ENCODE results near the gene PPHLN1. TPM values are rescaled to one million over a fixed set of nuclear protein-coding genes. Genes with fewer than 3 reads are reported as not detected.
"Not testable (repeated sequence)": the region's sequence is repeated elsewhere in the genome, so short reads cannot be mapped to it uniquely, and the experiment has no call there.

PPHLN1 gene
- polyA plus RNA-seq, 4 donors: 58.9 to 75.7 (median 68.7) TPM

- no peak for DNase-seq (ENCODE audit: low read depth in 4 of 4, low spot score in 2 of 4)
Observed at GRCh38 chr12:42364692-42365091, 38.7 kb downstream of the PPHLN1 start.

DNA sequence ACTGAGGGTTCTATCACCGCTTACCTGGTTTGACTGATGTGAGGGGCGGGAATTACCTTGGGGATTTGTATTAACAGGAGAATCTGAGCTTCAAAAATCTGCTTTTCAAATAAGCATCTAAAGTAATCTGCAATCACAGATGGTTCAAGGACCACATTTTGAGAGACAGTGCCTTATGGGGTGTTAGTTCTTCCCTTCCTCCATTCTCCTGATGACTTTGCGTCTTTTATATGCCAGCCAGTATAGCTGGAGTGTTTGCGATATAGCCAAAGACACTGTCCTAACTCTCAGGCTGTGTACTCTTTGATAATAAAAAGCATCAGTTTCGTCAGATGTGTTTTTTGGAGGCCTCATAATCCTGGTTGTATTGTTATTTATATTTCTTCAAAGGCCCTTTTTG lies 39.5 kb downstream of the PPHLN1 start:
- DNase-seq (ENCODE audit: low read depth in 4 of 4, low spot score in 2 of 4): no peak

DNA sequence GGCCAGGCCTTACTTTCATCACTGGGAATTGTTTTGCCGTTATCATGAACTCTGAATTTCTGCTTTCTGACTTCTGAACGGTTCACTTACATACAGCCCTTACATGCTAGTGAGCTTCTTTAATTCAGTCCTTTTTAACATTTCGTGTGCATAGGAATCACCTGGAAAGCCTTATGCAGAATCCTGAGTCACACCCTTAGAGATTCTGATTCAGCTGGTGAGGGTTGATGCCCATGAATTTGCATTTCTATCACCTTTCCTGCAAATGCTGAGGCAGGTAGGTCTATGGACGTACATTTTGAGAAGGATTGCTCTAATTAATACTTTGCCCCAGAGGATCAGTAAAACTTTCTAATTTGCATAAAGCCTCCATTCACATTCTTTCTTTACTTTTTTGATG lies 44.0 kb downstream of the PPHLN1 start:
- DNase-seq (ENCODE audit: low read depth in 4 of 4, low spot score in 2 of 4): no peak

GRCh38 chr12:42372154-42372791 lies 46.3 kb downstream of the PPHLN1 start:
- DNase-seq (ENCODE audit: low read depth in 4 of 4, low spot score in 2 of 4): peak in 1 of 4 donors; percentile 25

DNA sequence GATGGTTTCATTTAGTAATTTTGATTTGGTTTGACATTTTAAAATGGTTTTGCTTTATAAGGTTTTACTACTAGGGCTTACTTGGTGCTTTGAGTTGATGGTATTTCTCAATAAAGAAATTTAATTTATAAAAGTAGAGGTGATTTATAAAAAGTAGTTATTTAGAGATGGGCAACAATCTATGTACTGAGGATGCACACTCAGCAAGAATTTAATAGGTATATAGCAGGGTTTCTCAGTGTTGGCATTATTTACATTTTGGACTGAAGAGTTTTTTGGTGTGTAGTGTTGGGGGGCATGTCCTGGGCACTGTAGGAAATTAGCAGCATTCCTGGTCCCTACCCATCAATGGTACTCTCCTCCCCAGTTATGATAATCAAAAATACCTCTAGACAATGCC lies 47.7 kb downstream of the PPHLN1 start:
- no peak for DNase-seq (ENCODE audit: low read depth in 4 of 4, low spot score in 2 of 4)

DNA sequence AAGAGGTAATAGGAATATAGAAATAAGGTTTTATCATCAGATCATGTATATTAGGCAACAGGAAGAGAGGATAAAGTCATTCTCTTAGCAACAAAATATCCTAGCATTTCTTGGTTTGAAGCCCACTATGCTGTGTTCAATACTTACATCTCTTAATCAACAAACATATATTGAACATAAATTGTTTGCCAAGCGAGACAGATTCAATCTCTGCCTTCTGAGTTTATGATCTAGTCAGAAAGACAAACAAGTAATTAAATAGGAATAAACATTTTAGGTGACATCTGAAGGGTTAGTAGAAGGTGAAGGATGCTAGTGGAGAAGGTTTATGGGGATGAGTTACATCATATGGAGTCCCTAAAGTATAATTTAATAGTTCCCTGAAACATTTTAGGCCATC lies 54.8 kb downstream of the PPHLN1 start:
- DNase-seq (ENCODE audit: low read depth in 4 of 4, low spot score in 2 of 4): no peak

GRCh38 chr12:42382013-42382696 lies 56.2 kb downstream of the PPHLN1 start:
- DNase-seq (ENCODE audit: low read depth in 4 of 4, low spot score in 2 of 4): no peak

DNA sequence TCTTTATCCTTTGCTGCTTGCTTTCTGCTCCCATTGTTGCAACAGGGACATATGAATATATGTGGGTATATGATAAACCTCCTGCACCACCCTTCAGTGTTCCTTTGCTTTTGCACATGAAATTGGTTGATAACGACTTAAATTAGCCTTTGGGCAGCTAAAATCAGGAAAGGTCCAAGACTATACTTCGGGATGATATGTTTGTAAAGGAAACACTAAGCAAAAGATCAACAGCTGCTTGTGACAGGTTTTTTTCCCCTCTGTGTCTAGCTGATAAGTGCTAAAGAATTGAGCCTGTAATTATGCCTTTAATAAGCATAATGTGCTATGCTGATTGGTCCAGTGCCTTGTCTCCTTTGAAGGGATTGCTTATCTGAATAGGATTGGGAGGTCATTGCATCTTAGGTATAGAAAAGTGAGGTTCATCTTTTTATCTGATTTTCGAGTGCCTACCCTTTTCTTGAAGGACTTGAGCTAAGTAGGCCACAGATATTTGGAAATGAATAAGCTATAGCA lies 59.4 kb downstream of the PPHLN1 start:
- no peak for DNase-seq (ENCODE audit: low read depth in 4 of 4, low spot score in 2 of 4)

GRCh38 chr12:42386308-42386707 lies 60.3 kb downstream of the PPHLN1 start:
- no peak for DNase-seq (ENCODE audit: low read depth in 4 of 4, low spot score in 2 of 4)

GRCh38 chr12:42388086-42388485 lies 62.1 kb downstream of the PPHLN1 start:
- not testable (repeated sequence) for DNase-seq (ENCODE audit: low read depth in 4 of 4, low spot score in 2 of 4)

DNA sequence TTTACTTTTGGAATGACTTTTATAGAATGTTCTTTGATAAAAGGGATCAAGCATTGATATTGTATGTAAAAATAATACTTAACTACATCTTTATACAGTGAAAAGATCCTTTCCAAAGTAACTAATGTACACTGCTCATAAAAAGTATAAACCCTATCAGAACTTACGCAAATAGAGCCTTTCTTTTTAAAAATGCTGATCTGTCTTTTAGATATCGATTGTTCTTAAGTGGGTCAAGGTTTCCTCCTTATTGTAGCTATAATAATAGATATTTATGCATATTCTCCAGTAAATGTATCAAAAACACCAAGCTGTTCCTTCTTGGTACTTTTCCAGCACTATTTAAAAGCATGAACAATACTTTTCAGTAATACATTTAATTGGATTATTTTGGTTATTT lies 68.5 kb downstream of the PPHLN1 start:
- no peak for DNase-seq (ENCODE audit: low read depth in 4 of 4, low spot score in 2 of 4)

- no peak for DNase-seq (ENCODE audit: low read depth in 4 of 4, low spot score in 2 of 4)
Observed at GRCh38 chr12:42396473-42397259, 70.7 kb downstream of the PPHLN1 start.

DNA sequence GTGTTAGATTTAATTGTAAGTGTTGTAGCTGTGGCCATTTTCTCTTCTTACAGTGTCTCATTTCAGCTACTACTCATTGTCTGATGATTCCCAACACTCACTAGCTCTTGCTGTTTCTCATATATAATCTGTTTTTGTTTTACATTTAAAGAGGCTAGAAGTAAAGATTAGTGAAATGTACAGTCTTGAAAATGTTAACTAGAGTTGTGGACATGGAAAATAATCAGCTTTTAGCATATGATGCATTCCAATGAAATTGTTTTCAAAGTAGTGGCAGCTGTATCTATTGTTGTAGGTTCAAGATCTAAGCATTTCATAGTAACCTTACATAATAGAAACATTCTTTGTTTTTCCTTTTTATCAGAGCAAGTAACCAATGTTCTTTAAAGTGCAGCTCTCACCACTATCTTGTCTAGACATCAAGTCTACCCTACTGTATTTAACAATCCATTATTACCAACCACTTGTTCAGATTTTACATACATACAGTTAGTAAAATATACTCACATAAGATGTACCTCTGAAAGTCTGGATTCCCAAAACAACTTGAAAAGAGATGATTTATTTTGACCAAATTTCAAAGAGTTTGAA lies 76.9 kb downstream of the PPHLN1 start:
- no peak for DNase-seq (ENCODE audit: low read depth in 4 of 4, low spot score in 2 of 4)

- no peak for DNase-seq (ENCODE audit: low read depth in 4 of 4, low spot score in 2 of 4)
Observed at GRCh38 chr12:42407306-42407705, 81.3 kb downstream of the PPHLN1 start.

DNA sequence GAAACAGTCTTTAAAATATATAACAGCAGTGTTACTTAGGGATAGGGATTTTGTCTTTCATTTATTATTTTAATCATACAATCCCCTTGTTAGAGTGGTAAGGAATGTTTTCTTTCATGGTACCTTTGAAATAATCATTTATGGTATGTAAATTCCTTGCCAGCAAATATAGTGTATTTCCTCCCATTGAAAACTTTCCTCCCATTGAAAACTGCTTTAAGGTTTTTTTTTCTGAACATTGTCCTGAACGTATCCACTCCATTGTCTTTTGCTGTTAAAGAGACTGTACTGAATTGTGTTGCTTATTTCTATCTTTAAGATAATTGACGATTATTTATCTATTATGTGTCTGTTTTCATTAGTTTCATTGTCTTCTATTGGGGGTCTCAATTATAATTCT lies 83.5 kb downstream of the PPHLN1 start:
- no peak for DNase-seq (ENCODE audit: low read depth in 4 of 4, low spot score in 2 of 4)

DNA sequence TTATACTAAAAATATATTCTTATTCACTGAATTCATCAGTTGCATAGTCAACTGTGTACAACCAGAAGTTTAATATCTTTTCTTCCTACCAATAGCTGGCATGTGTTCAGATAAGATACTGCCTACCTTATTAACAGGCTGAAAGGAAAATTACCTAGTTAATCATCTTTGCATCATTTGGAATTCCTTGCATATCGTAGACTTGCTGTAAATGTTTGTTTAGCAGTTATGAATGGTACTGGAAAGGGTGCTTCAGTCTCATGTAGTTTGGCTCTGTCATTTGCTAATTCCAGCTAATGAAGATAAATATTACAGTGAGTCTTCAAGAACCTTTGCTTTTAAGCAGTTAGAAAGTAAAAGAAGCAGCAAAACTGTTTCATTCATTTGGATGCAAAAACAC lies 84.4 kb downstream of the PPHLN1 start:
- no peak for DNase-seq (ENCODE audit: low read depth in 4 of 4, low spot score in 2 of 4)

DNA sequence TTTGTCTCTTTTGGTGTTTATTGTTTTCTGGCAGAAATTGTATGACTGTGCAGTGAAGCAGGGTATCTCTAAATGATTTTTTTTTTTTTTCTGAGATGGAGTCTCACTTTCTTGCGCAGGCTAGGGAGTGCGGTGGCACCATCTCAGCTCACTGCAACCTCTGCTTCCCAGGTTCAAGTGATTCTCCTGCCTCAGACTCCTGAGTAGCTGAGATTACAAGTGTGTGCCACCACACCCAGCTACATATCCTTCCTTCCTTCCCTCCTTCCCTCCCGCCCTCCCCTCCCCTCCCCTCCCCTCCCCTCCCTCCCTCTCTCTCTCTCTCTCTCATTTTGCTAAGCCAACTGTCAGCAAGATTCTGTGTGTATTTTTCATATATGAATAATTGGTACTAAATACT lies 94.4 kb downstream of the PPHLN1 start:
- no peak for DNase-seq (ENCODE audit: low read depth in 4 of 4, low spot score in 2 of 4)

GRCh38 chr12:42421844-42422779 lies 96.1 kb downstream of the PPHLN1 start:
- DNase-seq (ENCODE audit: low read depth in 4 of 4, low spot score in 2 of 4): peak in 1 of 4 donors; percentile 20

- no peak for DNase-seq (ENCODE audit: low read depth in 4 of 4, low spot score in 2 of 4)
Observed at GRCh38 chr12:42422785-42423184, 96.8 kb downstream of the PPHLN1 start.

DNA sequence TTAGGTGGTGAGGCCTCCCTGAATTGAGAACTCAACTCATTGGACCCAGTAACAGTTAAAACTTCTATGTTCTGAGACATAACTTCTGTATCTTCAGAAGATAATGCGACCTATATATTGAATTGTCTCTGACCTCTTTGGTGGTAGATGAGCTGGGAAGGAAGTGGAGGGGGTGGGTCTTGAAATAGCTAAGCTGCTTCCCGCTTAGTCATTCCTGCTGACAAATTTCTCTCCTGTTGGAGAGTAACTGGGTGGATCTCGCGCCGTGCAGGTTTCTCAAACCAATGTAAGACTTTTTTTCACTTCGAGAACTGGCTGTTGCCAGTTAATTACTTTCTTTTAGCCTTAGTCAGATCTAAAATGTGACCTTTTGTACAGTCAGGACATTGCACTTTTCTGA lies 100.8 kb downstream of the PPHLN1 start:
- DNase-seq (ENCODE audit: low read depth in 4 of 4, low spot score in 2 of 4): no peak

All from left renal cortex interstitium (tissue), 4 donors.